Subcutaneous adipose tissue (tissue), 4 donors: ENCODE data around the gene PMF1. TPM values are rescaled to one million over a fixed set of nuclear protein-coding genes. Genes with fewer than 3 reads are reported as not detected.

Source experiments
- total RNA-seq, 4 donors: library from RNA; depleted of rRNA; stranded (reverse); fragments of >200 nt; gene quantifications; one replicate each; pipeline ENCODE4 v1.1.0, GENCODE V29; 2016
- TF ChIP-seq, protein P1 (sequence below): fragments of 450-650 bp; IDR thresholded peaks from one replicate; pipeline ENCODE4 v1.5.1; 2016; ENCODE audit warnings: low read depth, mild to moderate bottlenecking, control low read depth, antibody characterized with exemption, moderate library complexity

Gene PMF1
- total RNA-seq, 4 donors from 2014 or later = 36.3 to 51.2 (median 41.0) TPM

GRCh38 chr1:156281693-156282478, 69.1 kb downstream of the PMF1 start:
- TF ChIP-seq, protein P1, sequence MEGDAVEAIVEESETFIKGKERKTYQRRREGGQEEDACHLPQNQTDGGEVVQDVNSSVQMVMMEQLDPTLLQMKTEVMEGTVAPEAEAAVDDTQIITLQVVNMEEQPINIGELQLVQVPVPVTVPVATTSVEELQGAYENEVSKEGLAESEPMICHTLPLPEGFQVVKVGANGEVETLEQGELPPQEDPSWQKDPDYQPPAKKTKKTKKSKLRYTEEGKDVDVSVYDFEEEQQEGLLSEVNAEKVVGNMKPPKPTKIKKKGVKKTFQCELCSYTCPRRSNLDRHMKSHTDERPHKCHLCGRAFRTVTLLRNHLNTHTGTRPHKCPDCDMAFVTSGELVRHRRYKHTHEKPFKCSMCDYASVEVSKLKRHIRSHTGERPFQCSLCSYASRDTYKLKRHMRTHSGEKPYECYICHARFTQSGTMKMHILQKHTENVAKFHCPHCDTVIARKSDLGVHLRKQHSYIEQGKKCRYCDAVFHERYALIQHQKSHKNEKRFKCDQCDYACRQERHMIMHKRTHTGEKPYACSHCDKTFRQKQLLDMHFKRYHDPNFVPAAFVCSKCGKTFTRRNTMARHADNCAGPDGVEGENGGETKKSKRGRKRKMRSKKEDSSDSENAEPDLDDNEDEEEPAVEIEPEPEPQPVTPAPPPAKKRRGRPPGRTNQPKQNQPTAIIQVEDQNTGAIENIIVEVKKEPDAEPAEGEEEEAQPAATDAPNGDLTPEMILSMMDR = no peak

DNA sequence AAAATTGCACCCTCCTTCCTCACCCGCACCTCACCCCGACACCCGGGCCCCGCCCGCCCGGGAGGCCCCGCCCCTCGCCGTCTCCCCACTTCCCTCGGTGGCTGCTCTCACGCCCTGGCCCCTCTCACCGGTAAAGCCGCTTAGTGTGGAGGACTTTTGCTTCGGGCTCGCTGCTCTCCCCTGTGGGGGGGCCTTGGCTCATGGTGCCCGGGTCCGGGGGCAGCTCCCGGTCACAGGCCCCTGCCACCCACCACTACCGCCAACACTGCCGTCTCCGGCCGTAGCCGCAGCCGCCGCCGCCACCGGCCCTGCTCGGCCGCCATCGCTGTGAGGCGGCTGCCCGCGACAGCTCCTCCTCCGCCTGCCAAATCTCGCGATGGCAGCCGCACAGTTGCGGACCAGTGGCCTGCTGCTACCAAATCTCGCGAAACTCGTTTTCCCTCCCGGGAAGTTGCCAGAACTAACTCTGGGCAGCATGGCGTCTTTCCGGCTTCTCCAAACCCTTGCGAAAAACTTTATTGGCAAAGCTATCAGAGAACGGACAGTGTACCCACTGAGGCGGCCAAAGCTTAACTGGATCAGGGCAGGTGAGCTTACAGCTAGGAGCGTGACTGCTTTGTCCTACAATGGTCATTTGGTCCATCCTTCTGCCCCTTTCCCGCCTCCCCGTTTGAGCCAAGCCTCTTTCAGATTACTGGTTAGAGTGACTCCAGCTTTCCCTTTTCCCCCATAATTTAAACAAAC, 69.8 kb downstream of the PMF1 start, which contains the start of gene SMG5:
TSS of gene SMG5 (minus strand) at position 347 of the 744 bp plus-strand sequence. CDS start at position 202, 145 bp downstream.
- TF ChIP-seq, protein P1 = no peak

GRCh38 chr1:156283521-156283920, 70.7 kb downstream of the PMF1 start:
- TF ChIP-seq, protein P1 = no peak

- TF ChIP-seq, protein P1 = no peak
Observed at GRCh38 chr1:156284112-156284511, 71.3 kb downstream of the PMF1 start, which contains the start of gene TMEM79. TSS of gene TMEM79 (plus strand) at chr1:156284325. CDS start at chr1:156285227, 902 bp downstream.

- TF ChIP-seq, protein P1 = no peak
Observed at GRCh38 chr1:156284757-156285156, 72.0 kb downstream of the PMF1 start.

- TF ChIP-seq, protein P1 = no peak
Observed at GRCh38 chr1:156285437-156285836, 72.6 kb downstream of the PMF1 start.

DNA sequence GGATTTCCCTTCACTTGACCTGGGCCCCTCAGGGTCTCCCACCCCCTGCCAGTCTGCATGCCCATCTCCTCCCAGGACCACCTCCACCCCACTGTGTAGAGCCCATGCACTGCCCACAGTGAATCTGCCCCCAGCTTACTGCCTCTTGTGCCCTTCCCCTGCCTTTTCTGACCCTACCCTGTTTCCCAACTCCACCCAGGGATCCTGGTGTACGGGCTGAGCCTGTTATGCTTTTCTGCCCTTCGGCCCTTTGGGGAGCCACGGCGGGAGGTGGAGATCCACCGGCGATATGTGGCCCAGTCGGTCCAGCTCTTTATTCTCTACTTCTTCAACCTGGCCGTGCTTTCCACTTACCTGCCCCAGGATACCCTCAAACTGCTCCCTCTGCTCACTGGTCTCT, 73.3 kb downstream of the PMF1 start:
- TF ChIP-seq, protein P1 = no peak
